Epithelial cell of proximal tubule (primary cell): Measurements from ENCODE around the gene POMP. TPM values are rescaled to one million over a fixed set of nuclear protein-coding genes. Genes with fewer than 3 reads are reported as not detected.

Experiments
- DNase-seq: peaks from one replicate; pipeline ENCODE4 v3.0.0-alpha.2; 2011; ENCODE audit warnings: low read depth
- H3K4me3 ChIP-seq: 2 replicates; pipeline ENCODE4 v1.5.1; 2011; ENCODE audit warnings: low read depth, mild to moderate bottlenecking, low read length
- CTCF ChIP-seq: conservative IDR thresholded peaks from 2 replicates; pipeline ENCODE4 v1.5.1; 2012; ENCODE audit warnings: low read depth, mild to moderate bottlenecking, low read length
- total RNA-seq: library from RNA; depleted of rRNA; stranded (reverse); fragments of >200 nt; gene quantifications from 2 replicates; pipeline ENCODE4 v1.2.3, GENCODE V29; 2015

Gene POMP
- total RNA-seq, 1 donor from 2014 or later, result 165 TPM

GRCh38 chr13:28716511-28716910 lies 57.6 kb downstream of the POMP start:
- H3K4me3 ChIP-seq, result peak overlapping the region; percentile 12
- peak; percentile 64 for DNase-seq
- TF ChIP-seq CTCF, result no peak

GRCh38 chr13:28717170-28717569 lies 58.2 kb downstream of the POMP start:
- H3K4me3 ChIP-seq, result no peak overlapping the region
- no peak for DNase-seq
- no peak for TF ChIP-seq CTCF

GRCh38 chr13:28718196-28718542 lies 59.2 kb downstream of the POMP start:
- peak overlapping the region; percentile 75 for H3K4me3 ChIP-seq
- DNase-seq, result no peak
- TF ChIP-seq CTCF, result peak; percentile 0

- peak; percentile 53 for DNase-seq
- H3K4me3 ChIP-seq, result peak within 1 kb of the TSS; percentile 75
- TF ChIP-seq CTCF, result peak; percentile 8
Measured at GRCh38 chr13:28718543-28719226, 59.8 kb downstream of the POMP start, which contains the start of gene SLC46A3. TSS of gene SLC46A3 (minus strand) at chr13:28718970. CDS start at chr13:28717998, 972 bp downstream.

- DNase-seq, result no peak
- TF ChIP-seq CTCF, result no peak
- H3K4me3 ChIP-seq, result peak overlapping the region; percentile 75
Measured at GRCh38 chr13:28719227-28720055, 60.5 kb downstream of the POMP start.

GRCh38 chr13:28723806-28724205 lies 64.9 kb downstream of the POMP start:
- no peak for DNase-seq
- H3K4me3 ChIP-seq, result no peak overlapping the region
- no peak for TF ChIP-seq CTCF
